ENCODE results near the gene PARD3B.

- TF ChIP-seq CTCF (IDR thresholded peaks at IDR 0.05; ENCODE audit: low read depth, low read length) (no peak), POLR2A (IDR thresholded peaks at IDR 0.05; ENCODE audit: extremely low read depth, insufficient read length) (no peak)
Observed at GRCh38 chr2:205646680-205647079, 1101.4 kb downstream of the PARD3B start.
